ENCODE results near the gene XRCC5.

XRCC5 gene

DNA sequence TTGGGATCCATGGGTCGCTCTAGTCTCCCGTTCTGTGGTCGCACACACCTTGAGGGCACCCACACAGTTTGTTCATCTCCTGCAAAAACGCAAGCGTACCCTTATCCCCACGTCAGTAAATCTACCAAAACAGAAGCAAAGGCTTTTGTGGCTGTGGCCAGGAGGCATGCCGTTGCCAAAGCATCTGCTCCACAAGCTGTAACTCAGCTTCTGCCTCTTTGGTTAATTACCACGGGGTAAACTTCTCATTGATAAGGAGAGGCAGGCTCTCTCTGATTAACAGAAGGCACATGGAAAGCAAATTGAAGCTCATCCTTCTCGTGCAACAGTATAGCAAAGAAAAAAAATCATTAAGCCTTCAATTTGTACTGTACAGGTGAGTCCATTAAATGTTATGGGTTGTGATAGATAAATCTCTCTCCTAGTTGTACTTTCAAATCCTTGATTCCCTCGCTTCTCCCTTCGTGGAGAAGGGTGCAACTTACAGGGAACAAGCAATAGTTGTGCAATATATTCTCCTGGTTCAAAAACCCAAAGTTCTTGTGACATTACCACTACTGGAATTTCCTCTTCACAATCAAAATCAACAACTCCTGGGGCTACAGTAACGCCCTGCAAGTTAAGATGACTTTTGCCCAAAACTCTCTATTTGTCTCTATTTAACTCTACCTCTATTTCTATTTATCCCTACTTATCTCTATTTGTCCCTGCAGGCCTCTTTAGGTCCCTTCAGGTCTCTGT, 37.9 kb upstream of the XRCC5 start:
- no peak for TF ChIP-seq CTCF (IDR thresholded peaks at IDR 0.05; ENCODE audit: low read length, missing control alignments)
- H3K4me3 ChIP-seq (replicated peaks; ENCODE audit: low read depth, low read length): no peak overlapping the region
- peak; percentile 47 for DNase-seq (ENCODE audit: low read depth)

- no peak for DNase-seq (ENCODE audit: low read depth)
- TF ChIP-seq CTCF (IDR thresholded peaks at IDR 0.05; ENCODE audit: low read length, missing control alignments): no peak
- H3K4me3 ChIP-seq (replicated peaks; ENCODE audit: low read depth, low read length): no peak overlapping the region
These were observed 36.7 kb upstream of the XRCC5 start for GRCh38 chr2:216072473-216072872.

- no peak for DNase-seq (ENCODE audit: low read depth)
- TF ChIP-seq CTCF (IDR thresholded peaks at IDR 0.05; ENCODE audit: low read length, missing control alignments): no peak
- H3K4me3 ChIP-seq (replicated peaks; ENCODE audit: low read depth, low read length): no peak overlapping the region
These were observed 35.4 kb upstream of the XRCC5 start for GRCh38 chr2:216073773-216074172.

GRCh38 chr2:216074380-216074779, 34.8 kb upstream of the XRCC5 start:
- no peak overlapping the region for H3K4me3 ChIP-seq (replicated peaks; ENCODE audit: low read depth, low read length)
- TF ChIP-seq CTCF (IDR thresholded peaks at IDR 0.05; ENCODE audit: low read length, missing control alignments): no peak
- no peak for DNase-seq (ENCODE audit: low read depth)

- TF ChIP-seq CTCF (IDR thresholded peaks at IDR 0.05; ENCODE audit: low read length, missing control alignments): no peak
- H3K4me3 ChIP-seq (replicated peaks; ENCODE audit: low read depth, low read length): no peak overlapping the region
- peak; percentile 27 for DNase-seq (ENCODE audit: low read depth)
These were observed 34.4 kb upstream of the XRCC5 start for GRCh38 chr2:216074794-216075193.

DNA sequence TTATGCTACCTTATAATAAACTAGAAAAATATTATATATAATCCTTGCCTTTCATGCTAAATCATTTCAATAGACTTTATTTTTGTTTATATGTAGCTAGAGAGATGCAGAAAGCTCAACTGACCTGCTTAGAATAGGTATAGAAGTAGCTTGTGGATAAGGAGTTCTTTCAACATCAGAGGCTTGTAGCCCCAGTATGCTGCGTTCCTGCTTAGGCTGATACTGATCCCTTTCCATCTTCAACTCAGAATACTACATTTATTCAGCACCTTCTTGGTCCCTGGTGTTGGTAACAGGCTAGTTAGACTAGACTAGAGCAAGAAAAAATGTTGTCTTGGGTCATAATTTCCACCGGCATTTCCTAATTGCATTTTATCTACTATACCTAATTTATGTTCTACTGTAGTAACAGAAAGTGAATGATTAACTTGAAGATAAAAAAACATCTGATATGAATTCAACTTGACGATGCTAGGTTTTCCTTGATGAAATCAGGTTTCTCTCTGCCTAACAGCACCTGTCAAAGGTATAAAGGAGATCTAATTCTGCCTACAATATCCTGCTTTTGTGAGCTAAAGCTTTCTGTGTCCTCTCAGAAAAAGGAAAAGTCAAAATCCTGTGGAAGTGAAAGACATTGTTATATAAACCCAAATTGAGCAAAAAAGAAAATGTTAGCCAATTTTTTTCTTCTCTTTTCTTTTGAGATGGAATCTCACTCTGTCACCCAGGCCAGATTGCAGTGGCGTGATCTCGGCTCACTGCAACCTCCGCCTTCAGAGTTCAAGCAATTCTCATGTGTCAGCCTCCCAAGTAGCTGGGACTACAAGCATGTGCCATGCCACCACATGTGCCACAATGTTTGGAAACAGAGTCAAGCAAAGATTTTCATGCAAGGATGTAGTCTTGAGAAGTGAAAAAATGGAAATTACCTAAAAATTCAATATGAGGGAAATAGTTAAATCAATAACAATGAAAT, 33.4 kb upstream of the XRCC5 start:
- DNase-seq (ENCODE audit: low read depth): no peak
- no peak overlapping the region for H3K4me3 ChIP-seq (replicated peaks; ENCODE audit: low read depth, low read length)
- no peak for TF ChIP-seq CTCF (IDR thresholded peaks at IDR 0.05; ENCODE audit: low read length, missing control alignments)
